Gastroesophageal sphincter (tissue), 4 donors: ENCODE measurements around the gene EML3. TPM values are rescaled to one million over a fixed set of nuclear protein-coding genes. Genes with fewer than 3 reads are reported as not detected.
A peak's percentile ranks its signal among the peaks of the same experiment; 100 is the strongest.
"Not testable (repeated sequence)": the region's sequence is repeated elsewhere in the genome, so short reads cannot be mapped to it uniquely, and the experiment has no call there.

Experiments used
- ATAC-seq: fragments of 150-250 bp; one replicate; pipeline ENCODE4 v1.9.1; 2016; ENCODE audit warnings: mild to moderate bottlenecking, moderate library complexity
- H3K27ac ChIP-seq, 4 donors: fragments of 200-600 bp; sonication (generic) in 3 of 4; 1 replicate in 3 of 4; 2 replicates in 1 of 4; pipeline ENCODE4 v1.5.1; 2016 to 2019
- H3K27me3 ChIP-seq: fragments of 200-600 bp; sonication (generic); one replicate; pipeline ENCODE4 v1.5.1; 2019
- H3K36me3 ChIP-seq, 2 donors: fragments of 200-600 bp; sonication (generic); one replicate each; pipeline ENCODE4 v1.5.1; 2019; ENCODE audit warnings: control low read depth in 1 of 2
- H3K4me1 ChIP-seq, 3 donors: fragments of 200-600 bp; sonication (generic); 1 replicate in 2 of 3; 2 replicates in 1 of 3; pipeline ENCODE4 v1.5.1; 2016 to 2019; ENCODE audit warnings: control low read depth in 2 of 3
- H3K4me3 ChIP-seq, 2 donors: fragments of 200-600 bp; sonication (generic); one replicate each; pipeline ENCODE4 v1.5.1; 2019; ENCODE audit warnings: mild to moderate bottlenecking in 1 of 2, moderate library complexity in 1 of 2
- H3K9me3 ChIP-seq, 3 donors: fragments of 200-600 bp; sonication (generic); one replicate each; pipeline ENCODE4 v1.5.1; 2017 to 2019; ENCODE audit warnings: control low read depth in 2 of 3
- EP300 ChIP-seq: sonication (generic); formaldehyde crosslinking; IDR thresholded peaks from one replicate; pipeline ENCODE4 v1.6.1; 2017; ENCODE audit warnings: antibody characterized with exemption, mild to moderate bottlenecking
- POLR2A ChIP-seq, 2 donors: fragments of 450-650 bp; IDR thresholded peaks; one replicate each; pipeline ENCODE4 v1.6.1; 2017; ENCODE audit warnings: antibody characterized with exemption in 2 of 2, mild to moderate bottlenecking in 2 of 2, moderate library complexity in 1 of 2
- POLR2AphosphoS5 ChIP-seq: sonication (generic); formaldehyde crosslinking; IDR thresholded peaks from one replicate; pipeline ENCODE4 v1.6.1; 2017; ENCODE audit warnings: antibody characterized with exemption
- WGBS, 2 donors: methylation state at CpG; one replicate each; pipeline ENCODE4 v1.1.5; 2018; ENCODE audit warnings: low coverage in 1 of 2; 5-methylcytosine and 5-hydroxymethylcytosine counted together
- total RNA-seq, 4 donors: library from RNA; depleted of rRNA; stranded (reverse); fragments of >200 nt; gene quantifications; one replicate each; pipeline ENCODE4 v1.1.0, GENCODE V29; 2016
- TF ChIP-seq, protein P1 (sequence below), 4 experiments: fragments of 200-600 bp in 2 of 4; fragments of 450-650 bp in 2 of 4; sonication (generic) in 1 of 4; IDR thresholded peaks; one replicate each; pipeline ENCODE4 v1.5.1; 2017 to 2019; ENCODE audit warnings: antibody characterized with exemption in 4 of 4, mild to moderate bottlenecking in 2 of 4, moderate library complexity in 2 of 4

Gene EML3
- total RNA-seq, 4 donors from 2014 or later: 25.4 to 36.7 (median 31.9) TPM

- Histone ChIP-seq H3K36me3 (peaks cover 0 to 48% of the 10 kb centered on the region in 2 donors), H3K4me1 (peaks cover 0 to 29% (median 11%) of the 10 kb centered on the region in 3 donors), H3K27me3 (no peaks in the 10 kb centered on the region), H3K27ac (peak overlapping the region; percentile 69 to 88 (median 86)), H3K9me3 (no peaks in the 10 kb centered on the region), H3K4me3 (peak overlapping the region; percentile 63 to 73)
- ATAC-seq: no peak
- WGBS, 2 donors: 61 to 88% methylated on average over 3 to 4 of the region's 7 CpGs
- TF ChIP-seq, protein P1, sequence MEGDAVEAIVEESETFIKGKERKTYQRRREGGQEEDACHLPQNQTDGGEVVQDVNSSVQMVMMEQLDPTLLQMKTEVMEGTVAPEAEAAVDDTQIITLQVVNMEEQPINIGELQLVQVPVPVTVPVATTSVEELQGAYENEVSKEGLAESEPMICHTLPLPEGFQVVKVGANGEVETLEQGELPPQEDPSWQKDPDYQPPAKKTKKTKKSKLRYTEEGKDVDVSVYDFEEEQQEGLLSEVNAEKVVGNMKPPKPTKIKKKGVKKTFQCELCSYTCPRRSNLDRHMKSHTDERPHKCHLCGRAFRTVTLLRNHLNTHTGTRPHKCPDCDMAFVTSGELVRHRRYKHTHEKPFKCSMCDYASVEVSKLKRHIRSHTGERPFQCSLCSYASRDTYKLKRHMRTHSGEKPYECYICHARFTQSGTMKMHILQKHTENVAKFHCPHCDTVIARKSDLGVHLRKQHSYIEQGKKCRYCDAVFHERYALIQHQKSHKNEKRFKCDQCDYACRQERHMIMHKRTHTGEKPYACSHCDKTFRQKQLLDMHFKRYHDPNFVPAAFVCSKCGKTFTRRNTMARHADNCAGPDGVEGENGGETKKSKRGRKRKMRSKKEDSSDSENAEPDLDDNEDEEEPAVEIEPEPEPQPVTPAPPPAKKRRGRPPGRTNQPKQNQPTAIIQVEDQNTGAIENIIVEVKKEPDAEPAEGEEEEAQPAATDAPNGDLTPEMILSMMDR (IDR thresholded peaks at IDR 0.05): no peak
- TF ChIP-seq POLR2A (IDR thresholded peaks at IDR 0.05) (no peak), EP300 (no peak), POLR2AphosphoS5 (no peak)
These were observed 10.0 kb upstream of the EML3 start for GRCh38 chr11:62622476-62623089.

GRCh38 chr11:62621567-62622470 lies 9.2 kb upstream of the EML3 start, which contains the start of gene B3GAT3:
TSS of gene B3GAT3 (minus strand) at chr11:62621986. CDS start at chr11:62621947, 39 bp downstream.
- no peaks in the 10 kb centered on the region for H3K9me3 ChIP-seq
- WGBS, 2 donors: 0 to 4% methylated on average over 3 to 13 of the region's 77 CpGs
- H3K27ac ChIP-seq: peak within 1 kb of the TSS; percentile 69 to 88 (median 86)
- peak; percentile 99 for ATAC-seq
- TF ChIP-seq, protein P1 (IDR thresholded peaks at IDR 0.05): peak in 3 of 4 experiments; percentile 34 to 39 (median 37)
- TF ChIP-seq POLR2A (IDR thresholded peaks at IDR 0.05) (peak; percentile 77 to 79), EP300 (no peak), POLR2AphosphoS5 (peak; percentile 97)
- peaks cover 0 to 48% of the 10 kb centered on the region in 2 donors for H3K36me3 ChIP-seq
- H3K4me1 ChIP-seq: peaks cover 0 to 29% (median 11%) of the 10 kb centered on the region in 3 donors
- H3K27me3 ChIP-seq: no peaks in the 10 kb centered on the region
- H3K4me3 ChIP-seq: peak within 1 kb of the TSS; percentile 63 to 73

- peak overlapping the region; percentile 58 to 88 (median 86) for H3K27ac ChIP-seq
- no peaks in the 10 kb centered on the region for H3K9me3 ChIP-seq
- H3K36me3 ChIP-seq: peaks cover 0 to 48% of the 10 kb centered on the region in 2 donors
- TF ChIP-seq POLR2AphosphoS5 (no peak), EP300 (no peak), POLR2A (IDR thresholded peaks at IDR 0.05) (no peak)
- TF ChIP-seq, protein P1 (IDR thresholded peaks at IDR 0.05): no peak
- WGBS, 2 donors: 24 to 31% methylated on average over 6 to 8 of the region's 8 CpGs
- H3K4me3 ChIP-seq: peak overlapping the region; percentile 63 to 73
- H3K4me1 ChIP-seq: peaks cover 0 to 29% (median 11%) of the 10 kb centered on the region in 3 donors
- ATAC-seq: no peak
- H3K27me3 ChIP-seq: no peaks in the 10 kb centered on the region
These were observed 8.5 kb upstream of the EML3 start for GRCh38 chr11:62621027-62621566.

DNA sequence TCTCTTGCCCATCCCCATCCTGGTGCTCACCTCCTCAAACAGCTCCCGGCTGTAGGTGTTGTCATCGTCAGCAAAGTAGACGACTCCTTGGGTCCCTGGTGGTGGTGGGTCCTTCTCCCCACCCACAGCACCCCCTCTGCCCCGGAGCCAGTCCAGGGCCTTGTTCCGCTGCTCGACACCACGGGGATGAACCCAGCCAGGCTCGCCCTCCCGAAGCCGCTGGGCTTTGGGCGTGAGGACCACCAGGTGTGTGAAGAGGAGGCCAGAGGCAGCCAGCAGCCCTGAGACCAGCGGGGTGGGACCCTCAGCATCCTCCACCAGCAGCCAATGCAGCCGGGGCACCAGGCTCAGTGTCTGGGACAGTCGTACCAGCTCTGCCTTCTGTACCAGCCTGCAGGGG lies 4.4 kb upstream of the EML3 start:
- not testable (repeated sequence) for H3K27me3 ChIP-seq, H3K4me3 ChIP-seq, H3K27ac ChIP-seq, ATAC-seq, H3K9me3 ChIP-seq
- WGBS, 2 donors: 92 to 100% methylated on average over 1 to 6 of the region's 14 CpGs
- peaks cover 0 to 37% (median 14%) of the 10 kb centered on the region in 3 donors for H3K4me1 ChIP-seq
- H3K36me3 ChIP-seq: peaks cover 0 to 48% of the 10 kb centered on the region in 2 donors

GRCh38 chr11:62615521-62615920 lies 2.9 kb upstream of the EML3 start:
- no peaks in the 10 kb centered on the region for H3K9me3 ChIP-seq
- no peak for ATAC-seq
- peaks cover 0 to 54% of the 10 kb centered on the region in 2 donors for H3K36me3 ChIP-seq
- no peak overlapping the region for H3K4me3 ChIP-seq
- no peaks in the 10 kb centered on the region for H3K27me3 ChIP-seq
- no CpG with 5 or more reads among the region's 7 CpGs for WGBS, 2 donors
- H3K27ac ChIP-seq: no peak overlapping the region
- H3K4me1 ChIP-seq: peaks cover 2 to 42% (median 20%) of the 10 kb centered on the region in 3 donors
- TF ChIP-seq POLR2A (IDR thresholded peaks at IDR 0.05) (no peak), POLR2AphosphoS5 (no peak), EP300 (no peak)
- TF ChIP-seq, protein P1 (IDR thresholded peaks at IDR 0.05): no peak
